Activated CD8-positive, alpha-beta memory T cell treated with anti-CD3 and anti-CD28 coated beads for 48 hours (primary cell): ENCODE data around the gene CLCN3.
A peak's percentile ranks its signal among the peaks of the same experiment; 100 is the strongest.
"Not testable (repeated sequence)": the region's sequence is repeated elsewhere in the genome, so short reads cannot be mapped to it uniquely, and the experiment has no call there.

Experiments used
- DNase-seq, 3 experiments: peaks; one replicate each; pipeline ENCODE4 v3.0.0-alpha.2; 2020; ENCODE audit warnings: low read depth in 2 of 3, low spot score in 2 of 3

Gene CLCN3

DNA sequence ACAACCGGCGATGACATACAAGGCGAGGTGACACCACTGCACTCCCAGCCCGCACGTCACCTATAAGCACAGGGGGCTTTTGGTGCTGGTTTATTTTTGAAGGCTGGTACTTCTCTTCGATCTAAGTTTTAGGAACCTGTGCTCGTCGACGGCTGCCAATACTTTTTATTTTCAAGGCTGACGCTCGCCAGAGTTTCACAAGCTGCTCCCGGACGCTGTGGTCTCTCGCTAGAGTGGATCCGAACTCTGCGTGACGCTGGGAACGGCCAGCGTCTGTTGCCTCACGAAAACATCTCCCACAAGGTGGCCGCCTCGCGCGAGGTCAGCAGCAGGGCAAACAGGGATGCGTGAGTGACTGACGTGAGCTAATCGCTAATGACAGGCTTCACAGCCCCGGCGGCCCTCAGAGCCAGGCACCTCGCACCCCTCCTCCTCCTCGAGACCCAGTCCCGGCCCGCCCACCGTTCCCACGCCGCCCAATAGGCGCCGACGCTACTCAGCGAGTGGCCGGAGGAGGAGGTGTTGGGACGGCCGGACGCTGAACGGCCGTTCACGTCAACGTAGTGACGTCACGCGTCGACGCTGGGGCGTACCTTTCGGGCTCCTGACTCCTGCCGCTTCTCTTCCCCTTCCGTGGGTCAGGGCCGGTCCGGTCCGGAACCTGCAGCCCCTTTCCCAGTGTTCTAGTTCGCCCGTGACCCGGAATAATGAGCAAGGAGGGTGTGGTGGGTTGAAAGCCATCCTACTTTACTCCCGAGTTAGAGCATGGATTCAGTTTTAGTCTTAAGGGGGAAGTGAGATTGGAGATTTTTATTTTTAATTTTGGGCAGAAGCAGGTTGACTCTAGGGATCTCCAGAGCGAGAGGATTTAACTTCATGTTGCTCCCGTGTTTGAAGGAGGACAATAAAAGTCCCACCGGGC is at the start of gene CLCN3:
Gene CLCN3 (plus strand): TSS at position 621 of the 922 bp plus-strand sequence. CDS start 15,351 bp downstream, outside the sequence.
- peak; percentile 72 to 89 (median 83) for DNase-seq

- DNase-seq = not testable (repeated sequence)
These were observed 49.4 kb upstream of the CLCN3 start for GRCh38 chr4:169571012-169571411.

- no peak for DNase-seq
These were observed 48.9 kb upstream of the CLCN3 start for GRCh38 chr4:169571435-169571834.

GRCh38 chr4:169573889-169574288 is 46.5 kb upstream of the CLCN3 start:
- DNase-seq = no peak

GRCh38 chr4:169582203-169582602 is 38.2 kb upstream of the CLCN3 start:
- DNase-seq = no peak

GRCh38 chr4:169582706-169583105 is 37.7 kb upstream of the CLCN3 start:
- no peak for DNase-seq

GRCh38 chr4:169583563-169583962 is 36.8 kb upstream of the CLCN3 start:
- no peak for DNase-seq

DNA sequence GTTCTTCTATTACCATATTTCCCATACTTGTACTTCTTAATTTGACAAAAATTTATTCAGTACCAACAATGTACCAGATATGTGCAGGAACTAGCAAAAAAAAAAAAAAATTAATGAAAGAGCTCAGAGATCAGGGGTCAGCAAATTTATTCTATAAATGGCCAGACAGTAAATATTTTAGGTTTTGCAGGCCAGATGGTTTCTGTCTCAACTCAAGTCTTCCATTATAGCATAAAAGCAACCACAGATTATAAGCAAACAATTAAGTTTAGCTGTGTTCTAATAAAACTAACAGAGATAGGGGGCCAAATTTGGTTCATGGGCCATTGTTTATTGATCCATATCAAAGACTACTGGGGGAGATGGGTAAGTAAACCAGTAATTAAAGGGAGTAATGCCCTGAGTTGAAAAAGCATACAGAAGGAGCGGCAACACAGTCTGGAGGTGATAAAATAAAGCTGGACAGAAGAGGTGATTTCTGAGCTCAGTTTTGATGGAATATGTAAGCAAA is 27.3 kb upstream of the CLCN3 start:
- DNase-seq = no peak

DNA sequence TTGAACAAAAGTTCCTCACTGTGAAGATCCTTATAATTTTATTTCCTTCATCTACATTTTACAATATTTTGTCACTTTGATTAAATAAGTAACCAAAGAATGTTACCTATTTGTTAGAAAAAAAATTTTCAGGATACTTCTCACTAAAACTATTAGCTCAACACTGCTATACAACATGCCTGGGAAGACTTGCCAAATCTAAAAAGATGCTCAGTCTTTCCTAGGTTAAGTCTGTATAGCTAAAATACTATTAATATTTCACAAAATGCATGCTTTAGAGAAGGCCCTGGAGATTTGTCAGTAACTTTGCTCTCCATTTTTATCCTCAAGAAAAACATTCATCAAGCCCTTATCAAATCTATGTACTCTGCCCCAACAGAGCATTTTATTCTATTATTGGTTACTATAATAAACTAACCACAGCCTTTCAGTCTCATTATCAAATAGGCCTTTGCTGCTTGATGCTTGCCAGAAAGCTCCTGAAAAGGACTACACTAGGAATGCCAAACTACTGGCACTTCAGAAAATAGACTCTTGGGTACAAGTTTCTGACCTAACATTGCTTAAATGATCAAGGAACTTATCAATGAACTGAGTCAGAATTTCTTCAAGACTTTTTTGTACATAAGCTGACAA is 25.7 kb upstream of the CLCN3 start:
- DNase-seq = no peak

- no peak for DNase-seq
These were observed 19.2 kb upstream of the CLCN3 start for GRCh38 chr4:169601016-169601771.

- no peak for DNase-seq
These were observed 17.1 kb upstream of the CLCN3 start for GRCh38 chr4:169603312-169603711.

DNA sequence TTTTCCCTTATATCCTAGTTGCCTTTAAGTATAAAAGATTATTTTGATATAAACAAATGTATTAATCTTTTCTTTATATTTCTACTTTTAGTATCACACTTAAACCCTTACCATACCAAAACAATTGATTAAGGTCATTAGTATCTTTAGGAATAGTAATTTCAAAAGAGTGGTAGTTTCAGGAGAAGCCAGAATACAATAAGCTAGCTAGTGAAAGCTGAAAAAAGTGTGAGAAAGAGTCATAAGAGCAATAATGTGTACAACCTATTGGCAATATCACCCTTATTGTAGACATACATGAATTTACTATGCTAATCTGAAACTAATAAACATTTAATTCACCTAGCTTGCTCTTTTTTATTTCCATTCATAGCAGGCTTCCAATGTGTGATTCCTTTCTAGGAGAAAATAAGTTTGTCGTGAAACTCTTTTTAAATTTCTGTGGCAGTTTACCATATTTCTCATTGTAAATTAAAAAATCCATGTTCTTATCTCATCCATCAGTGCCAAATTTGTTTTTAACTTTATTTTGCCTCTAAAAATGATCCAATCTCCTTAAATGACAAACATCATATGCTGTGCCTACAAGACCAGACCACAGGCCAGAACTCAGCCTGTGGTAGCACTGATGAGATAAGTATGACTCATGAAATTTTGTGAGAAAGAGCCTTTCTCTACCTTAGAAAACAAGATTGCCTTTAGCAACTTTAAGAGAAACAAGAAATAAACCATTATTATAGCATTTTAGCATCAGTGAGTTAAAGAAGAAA is 16.1 kb upstream of the CLCN3 start:
- DNase-seq = no peak

GRCh38 chr4:169604903-169605331 is 15.5 kb upstream of the CLCN3 start:
- DNase-seq = no peak

- DNase-seq = no peak
These were observed 9.2 kb upstream of the CLCN3 start for GRCh38 chr4:169611157-169611556.

- DNase-seq = peak; percentile 73 to 74 (median 74)
These were observed 8.1 kb upstream of the CLCN3 start, which contains the start of gene NEK1 for GRCh38 chr4:169611991-169612870. Gene NEK1 (minus strand): TSS chr4:169612583. CDS start chr4:169602630, 9,953 bp downstream.

GRCh38 chr4:169612871-169613859 is 7.2 kb upstream of the CLCN3 start:
- DNase-seq = peak; percentile 15 to 30 (median 21)

DNA sequence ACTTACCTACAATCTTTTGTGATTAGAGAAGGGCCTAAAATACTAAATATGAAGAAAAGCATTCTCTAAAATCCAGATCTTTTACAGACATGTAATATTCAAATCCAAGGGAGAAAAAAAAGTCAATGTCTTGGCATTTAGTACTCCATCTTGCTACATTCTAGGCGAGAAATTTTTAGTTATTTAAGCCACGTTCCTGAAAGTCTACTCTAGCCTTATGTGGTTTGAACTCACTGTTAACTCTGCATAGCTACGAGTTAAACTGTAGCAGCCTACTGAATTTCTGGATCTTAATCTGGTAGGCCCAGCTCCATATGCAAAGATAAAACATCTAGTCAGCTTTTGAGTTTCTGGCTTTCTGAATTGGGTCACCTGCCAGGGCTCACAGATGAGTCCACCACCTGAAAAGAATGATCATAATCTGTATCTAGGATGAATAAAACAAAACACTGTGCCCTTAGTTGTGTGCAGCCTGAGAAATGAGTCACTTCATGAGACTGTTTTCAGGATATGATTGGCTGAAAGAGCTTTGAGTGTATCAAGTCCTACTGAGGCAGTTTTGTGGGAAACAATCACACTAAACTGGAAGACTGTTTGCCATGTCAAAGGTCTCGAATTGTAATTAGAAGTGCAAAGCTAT is 4.8 kb upstream of the CLCN3 start:
- DNase-seq = no peak

DNA sequence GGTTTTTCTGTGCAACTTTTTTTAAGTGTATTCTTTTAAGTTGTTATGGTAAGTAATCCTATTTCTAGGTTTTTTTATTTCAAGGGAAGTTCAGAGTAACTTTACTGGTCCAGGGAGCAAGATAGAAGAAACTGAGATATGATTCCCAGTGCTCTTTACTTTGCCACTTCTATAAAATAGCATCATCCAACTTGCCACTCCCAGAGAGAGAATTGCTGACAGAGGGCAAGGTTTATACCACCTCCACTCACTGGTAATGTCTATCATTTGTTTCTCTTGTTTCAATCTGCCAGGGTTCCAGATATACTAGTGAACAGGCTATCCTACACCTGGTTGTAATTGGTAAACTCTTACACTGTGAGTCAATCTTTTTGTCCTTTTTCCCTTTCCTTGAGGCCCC is 3.5 kb upstream of the CLCN3 start:
- no peak for DNase-seq
